Lower leg skin (tissue), 4 donors: ENCODE results near the gene TNNT1. TPM values are rescaled to one million over a fixed set of nuclear protein-coding genes. Genes with fewer than 3 reads are reported as not detected.

Experiments
- DNase-seq, 2 donors: peaks; one replicate each; pipeline ENCODE4 v3.0.0-alpha.2; 2019; ENCODE audit warnings: low spot score in 2 of 2
- H3K4me3 ChIP-seq: fragments of 200-600 bp; sonication (generic); 2 replicates; pipeline ENCODE4 v1.5.1; 2017; ENCODE audit warnings: mild to moderate bottlenecking, low read depth; ENCODE audit not compliant: poor library complexity, severe bottlenecking
- CTCF ChIP-seq, 3 donors: fragments of 450-650 bp; IDR thresholded peaks; one replicate each; pipeline ENCODE4 v1.5.1; 2016; ENCODE audit warnings: antibody characterized with exemption in 3 of 3, mild to moderate bottlenecking in 3 of 3, moderate library complexity in 2 of 3
- POLR2A ChIP-seq, 2 donors: fragments of 450-650 bp; IDR thresholded peaks; one replicate each; pipeline ENCODE4 v1.6.1; 2016 to 2017; ENCODE audit warnings: antibody characterized with exemption in 2 of 2, mild to moderate bottlenecking in 1 of 2, moderate library complexity in 1 of 2
- WGBS, 2 donors: methylation state at CpG; one replicate each; pipeline ENCODE4 v1.1.5; 2018; 5-methylcytosine and 5-hydroxymethylcytosine counted together
- intact Hi-C: fragments of 100-400 bp; cut with DNase I; formaldehyde crosslinking; loops from one replicate; pipeline ENCODE4 v1.15.0; 2023; ENCODE audit warnings: low total_unique reads
- total RNA-seq, 4 donors: library from RNA; depleted of rRNA; stranded (reverse); fragments of >200 nt; gene quantifications; one replicate each; pipeline ENCODE4 v1.1.0, GENCODE V29; 2016

TNNT1 gene
- total RNA-seq, 4 donors from 2014 or later: 24.0 to 56.1 (median 42.6) TPM

- WGBS, 2 donors: 87 to 88% methylated on average over 2 of the region's 2 CpGs
- intact Hi-C loops: no loop called here
- no peak overlapping the region for H3K4me3 ChIP-seq
- DNase-seq: no peak
- TF ChIP-seq CTCF (IDR thresholded peaks at IDR 0.05) (no peak), POLR2A (IDR thresholded peaks at IDR 0.05) (no peak)
Observed at GRCh38 chr19:55105237-55105636, 43.8 kb downstream of the TNNT1 start.

- intact Hi-C loops: no loop called here
- 94% methylated on average over 9 of the region's 9 CpGs for WGBS, 2 donors
- no peak for DNase-seq
- H3K4me3 ChIP-seq: no peak overlapping the region
- TF ChIP-seq CTCF (IDR thresholded peaks at IDR 0.05): no peak
- no peak for TF ChIP-seq POLR2A (IDR thresholded peaks at IDR 0.05)
Observed at GRCh38 chr19:55103190-55103589, 45.8 kb downstream of the TNNT1 start.

GRCh38 chr19:55101261-55101660, 47.7 kb downstream of the TNNT1 start:
- DNase-seq: no peak
- intact Hi-C loops: no loop called here
- TF ChIP-seq POLR2A (IDR thresholded peaks at IDR 0.05) (no peak), CTCF (IDR thresholded peaks at IDR 0.05) (no peak)
- H3K4me3 ChIP-seq: no peak overlapping the region
- WGBS, 2 donors: 85% methylated on average over 10 of the region's 10 CpGs

- DNase-seq: no peak
- H3K4me3 ChIP-seq: no peak overlapping the region
- intact Hi-C loops: no loop called here
- WGBS, 2 donors: 78 to 82% methylated on average over 27 of the region's 27 CpGs
- TF ChIP-seq POLR2A (IDR thresholded peaks at IDR 0.05) (no peak), CTCF (IDR thresholded peaks at IDR 0.05) (no peak)
Observed at GRCh38 chr19:55099557-55100506, 49.2 kb downstream of the TNNT1 start.

GRCh38 chr19:55098716-55099556, 50.1 kb downstream of the TNNT1 start:
- no peak for TF ChIP-seq CTCF (IDR thresholded peaks at IDR 0.05)
- no peak for TF ChIP-seq POLR2A (IDR thresholded peaks at IDR 0.05)
- intact Hi-C loops: no loop called here
- 78 to 85% methylated on average over 21 to 23 of the region's 27 CpGs for WGBS, 2 donors
- H3K4me3 ChIP-seq: no peak overlapping the region
- DNase-seq: no peak
